Heart left ventricle (tissue), 16 donors: Measurements from ENCODE around the gene INO80E. TPM values are rescaled to one million over a fixed set of nuclear protein-coding genes. Genes with fewer than 3 reads are reported as not detected.

Experiments
- ATAC-seq, 4 donors: fragments of 200-7000 bp; cut with Tn5 transposase; one replicate each; pipeline ENCODE4 v1.9.1; 2020 to 2022; ENCODE audit warnings: moderate library complexity in 4 of 4, mild to moderate bottlenecking in 3 of 4, moderate number of reproducible peaks in 1 of 4
- DNase-seq, 5 donors: peaks; one replicate each; pipeline ENCODE4 v3.0.0-alpha.2; 2020
- H3K27ac ChIP-seq, 12 donors: fragments of 200-600 bp; sonication (generic) in 4 of 12; one replicate each; pipeline versions ENCODE4 v1.5.0 to v1.8.0; 2016 to 2022; ENCODE audit warnings: mild to moderate bottlenecking in 2 of 12
- H3K27me3 ChIP-seq, 9 donors: fragments of 200-600 bp; sonication (generic) in 2 of 9; one replicate each; pipeline versions ENCODE4 v1.5.1 to v1.8.0; 2016 to 2022; ENCODE audit warnings: mild to moderate bottlenecking in 3 of 9
- H3K36me3 ChIP-seq, 9 donors: fragments of 200-600 bp; sonication (generic) in 2 of 9; one replicate each; pipeline versions ENCODE4 v1.5.0 to v1.8.0; 2018 to 2022; ENCODE audit warnings: mild to moderate bottlenecking in 2 of 9
- H3K4me1 ChIP-seq, 12 donors: fragments of 200-600 bp; sonication (generic) in 4 of 12; one replicate each; pipeline versions ENCODE4 v1.5.0 to v1.8.0; 2016 to 2022; ENCODE audit warnings: mild to moderate bottlenecking in 3 of 12
- H3K4me3 ChIP-seq, 12 donors: fragments of 200-600 bp; sonication (generic) in 4 of 12; one replicate each; pipeline versions ENCODE4 v1.5.0 to v1.8.0; 2017 to 2022; ENCODE audit warnings: mild to moderate bottlenecking in 9 of 12, moderate library complexity in 4 of 12
- H3K9me3 ChIP-seq, 12 donors: fragments of 200-600 bp; sonication (generic) in 4 of 12; one replicate each; pipeline versions ENCODE4 v1.5.0 to v1.8.0; 2016 to 2022; ENCODE audit warnings: mild to moderate bottlenecking in 1 of 12
- POLR2A ChIP-seq, 2 donors: fragments of 450-650 bp; IDR thresholded peaks; one replicate each; pipeline ENCODE4 v1.6.1; 2017; ENCODE audit warnings: antibody characterized with exemption in 2 of 2, mild to moderate bottlenecking in 2 of 2, moderate library complexity in 2 of 2
- WGBS, 4 donors: extraction: QIAGEN DNeasy Blood & Tissue Kit in 2 of 4; methylation state at CpG; one replicate each; pipeline versions ENCODE4 v1.1.5 to v1.1.7; 2013 to 2018; 5-methylcytosine and 5-hydroxymethylcytosine counted together
- intact Hi-C, 10 donors: fragments of 100-400 bp; cut with DNase I; formaldehyde crosslinking; loops; one replicate each; pipeline versions ENCODE4 v1.11.1 to v1.14.2; 2022
- polyA plus RNA-seq, 2 donors: library from polyadenylated mRNA; stranded (reverse); fragments of 200-250 nt; gene quantifications; one replicate each; pipeline ENCODE4 v1.2.3, GENCODE V29; 2013
- total RNA-seq, 9 donors: library from RNA; depleted of rRNA in 2 of 9; stranded (reverse); fragments of >200 nt in 2 of 9; fragmentation: NEBNext Ultra II Directional in 3 of 9; extraction: Animal tissue kit (Norgen Biotek cat#: 25700) in 3 of 9; gene quantifications; one replicate each; pipeline versions ENCODE4 v1.1.0 to v1.2.4, GENCODE V29; 2016 to 2023
- TF ChIP-seq, protein P1 (sequence below), 12 donors: fragments of 200-600 bp; sonication (generic) in 4 of 12; IDR thresholded peaks; one replicate each; pipeline versions ENCODE4 v1.5.0 to v1.8.0; 2018 to 2022; ENCODE audit warnings: antibody characterized with exemption in 12 of 12, mild to moderate bottlenecking in 5 of 12
- donor health status: ischemic (EF 13 %, LVEDD 7.1; RV severe dilation, severe dysfunction).
- donor health status: healthy with polysubstance abuse.
- donor health status: DM: no; HTN: yes; CAD: no.
- donor health status: DM: no; HTN: no; CAD: no.
- donor health status: ischemic (EF 25% LVEDD 6.9; RV normal size, moderate dysfunction).
- donor health status: ischemic (EF 25% LVEDD 5.7; RV mildly dilated, moderate dysfunction).
- donor health status: healthy.
- donor health status: DM: yes; HTN: yes; CAD: no.
- donor health status: ischemic (EF 35%, LVEDD 5.7; RV mildly dilated, moderate dysfunction).
- donor health status: nonischemic (EF 11% LVEDD 7.7; RV severe dilation, severe dysfunction).
- donor health status: DM: yes; HTN: yes; CAD: no.
- donor health status: PGD.
- donor health status: ischemic (EF 29% LVEDD 5.4; RV normal size, mild dysfunction).
- donor health status: nonischemic (EF 23%, LVEDD 6.1; RV moderate dilation, normal function).

Gene INO80E
- total and polyA plus RNA-seq, 11 donors: 27.6 to 71.5 (median 33.9) TPM

- no peak for ATAC-seq
- TF ChIP-seq, protein P1, sequence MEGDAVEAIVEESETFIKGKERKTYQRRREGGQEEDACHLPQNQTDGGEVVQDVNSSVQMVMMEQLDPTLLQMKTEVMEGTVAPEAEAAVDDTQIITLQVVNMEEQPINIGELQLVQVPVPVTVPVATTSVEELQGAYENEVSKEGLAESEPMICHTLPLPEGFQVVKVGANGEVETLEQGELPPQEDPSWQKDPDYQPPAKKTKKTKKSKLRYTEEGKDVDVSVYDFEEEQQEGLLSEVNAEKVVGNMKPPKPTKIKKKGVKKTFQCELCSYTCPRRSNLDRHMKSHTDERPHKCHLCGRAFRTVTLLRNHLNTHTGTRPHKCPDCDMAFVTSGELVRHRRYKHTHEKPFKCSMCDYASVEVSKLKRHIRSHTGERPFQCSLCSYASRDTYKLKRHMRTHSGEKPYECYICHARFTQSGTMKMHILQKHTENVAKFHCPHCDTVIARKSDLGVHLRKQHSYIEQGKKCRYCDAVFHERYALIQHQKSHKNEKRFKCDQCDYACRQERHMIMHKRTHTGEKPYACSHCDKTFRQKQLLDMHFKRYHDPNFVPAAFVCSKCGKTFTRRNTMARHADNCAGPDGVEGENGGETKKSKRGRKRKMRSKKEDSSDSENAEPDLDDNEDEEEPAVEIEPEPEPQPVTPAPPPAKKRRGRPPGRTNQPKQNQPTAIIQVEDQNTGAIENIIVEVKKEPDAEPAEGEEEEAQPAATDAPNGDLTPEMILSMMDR (IDR thresholded peaks at IDR 0.05): no peak
- no peak for TF ChIP-seq POLR2A (IDR thresholded peaks at IDR 0.05)
- Histone ChIP-seq H3K27me3 (no peaks in the 10 kb centered on the region), H3K4me1 (peaks cover 0 to 27% (median 11%) of the 10 kb centered on the region in 12 donors), H3K27ac (no peak overlapping the region), H3K4me3 (no peak overlapping the region), H3K9me3 (no peaks in the 10 kb centered on the region), H3K36me3 (no peaks in the 10 kb centered on the region)
- WGBS, 4 donors: 85 to 91% (median 86%) methylated on average over 3 of the region's 3 CpGs
- no peak for DNase-seq
- intact Hi-C loops: loop anchor here in 1 of 10 donors (5.0 kb wide), 1 partner anchor 49 kb away; no protein-coding TSS in a partner anchor
Measured at GRCh38 chr16:30051518-30051917, 55.5 kb downstream of the INO80E start.

- H3K27ac ChIP-seq: peak overlapping the region in 6 of 12 donors; percentile 1 to 64 (median 42)
- ATAC-seq: peak; percentile 90 to 98 (median 93)
Measured at GRCh38 chr16:30052671-30053372, 56.8 kb downstream of the INO80E start.

DNA sequence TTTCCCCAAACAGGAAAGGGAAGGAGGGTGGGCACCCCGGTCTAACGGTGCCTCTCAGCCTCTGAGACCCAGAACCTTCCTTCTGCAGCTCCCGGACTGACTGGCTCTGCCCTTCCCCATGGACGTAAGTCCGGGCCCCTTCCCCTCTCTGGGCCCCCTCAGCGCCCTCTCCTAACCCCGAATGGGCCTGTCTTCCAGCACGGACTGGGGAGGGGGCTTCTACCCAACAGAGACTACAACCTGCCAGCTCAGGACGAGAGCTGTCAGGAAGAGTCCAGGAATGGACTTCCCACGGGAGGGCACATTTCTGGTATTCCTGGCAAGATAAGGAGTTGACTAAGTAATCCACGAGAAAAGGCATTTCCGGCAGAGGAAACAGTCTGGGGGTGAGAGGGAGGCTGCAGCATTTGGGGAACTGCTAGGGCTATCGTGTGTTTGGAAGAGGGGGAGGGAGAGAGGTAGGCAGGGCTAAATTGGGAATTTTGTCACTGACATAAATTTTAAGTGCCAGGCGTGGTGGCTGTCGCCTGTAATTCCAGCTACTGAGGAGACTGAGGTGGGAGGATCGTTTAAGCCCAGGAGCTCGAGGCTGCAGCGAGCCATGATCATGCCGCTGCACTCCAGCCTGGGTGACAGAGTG lies 57.5 kb downstream of the INO80E start:
- Histone ChIP-seq H3K36me3 (no peaks in the 10 kb centered on the region), H3K27me3 (no peaks in the 10 kb centered on the region), H3K27ac (peak overlapping the region in 6 of 12 donors; percentile 1 to 64 (median 42)), H3K4me1 (peaks cover 0 to 27% (median 11%) of the 10 kb centered on the region in 12 donors), H3K9me3 (no peaks in the 10 kb centered on the region), H3K4me3 (peak overlapping the region; percentile 40 to 91 (median 76))
- ATAC-seq (peak in 3 of 4 donors; percentile 10 to 36 (median 17)), DNase-seq (no peak)
- 2 to 6% (median 5%) methylated on average over 16 to 19 of the region's 19 CpGs for WGBS, 4 donors
- TF ChIP-seq, protein P1 (IDR thresholded peaks at IDR 0.05): no peak
- TF ChIP-seq POLR2A (IDR thresholded peaks at IDR 0.05): no peak
- intact Hi-C loops: loop anchor here in 1 of 10 donors (5.0 kb wide), 1 partner anchor 51 kb away; no protein-coding TSS in a partner anchor

More at GRCh38 chr16:30052671-30053372, 56.8 kb downstream of the INO80E start:
- WGBS, 4 donors: 4 to 5% (median 4%) methylated on average over 50 to 58 of the region's 58 CpGs
- DNase-seq: peak; percentile 94 to 97 (median 95)
- no peaks in the 10 kb centered on the region for H3K36me3 ChIP-seq
- no peaks in the 10 kb centered on the region for H3K27me3 ChIP-seq
- intact Hi-C loops: loop anchor here in 1 of 10 donors (5.0 kb wide), 1 partner anchor 51 kb away; no protein-coding TSS in a partner anchor
- no peak for TF ChIP-seq POLR2A (IDR thresholded peaks at IDR 0.05)
- TF ChIP-seq, protein P1 (IDR thresholded peaks at IDR 0.05): no peak
- peak overlapping the region; percentile 40 to 91 (median 76) for H3K4me3 ChIP-seq
- no peaks in the 10 kb centered on the region for H3K9me3 ChIP-seq
- H3K4me1 ChIP-seq: peaks cover 0 to 27% (median 11%) of the 10 kb centered on the region in 12 donors

GRCh38 chr16:30054451-30054850 lies 58.4 kb downstream of the INO80E start:
- 84% methylated on average over 8 of the region's 8 CpGs for WGBS, 4 donors

More at GRCh38 chr16:30054451-30054850, 58.4 kb downstream of the INO80E start:
- no peak overlapping the region for H3K4me3 ChIP-seq
- DNase-seq (no peak), ATAC-seq (no peak)
- TF ChIP-seq, protein P1 (IDR thresholded peaks at IDR 0.05): no peak
- no peak for TF ChIP-seq POLR2A (IDR thresholded peaks at IDR 0.05)
- peaks cover 0 to 27% (median 11%) of the 10 kb centered on the region in 12 donors for H3K4me1 ChIP-seq
- H3K36me3 ChIP-seq: no peaks in the 10 kb centered on the region
- no peak overlapping the region for H3K27ac ChIP-seq
- intact Hi-C loops: loop anchor here in 1 of 10 donors (5.0 kb wide), 1 partner anchor 52 kb away; no protein-coding TSS in a partner anchor
- no peaks in the 10 kb centered on the region for H3K9me3 ChIP-seq
- H3K27me3 ChIP-seq: no peaks in the 10 kb centered on the region
